Right ventricle myocardium inferior (tissue), 1 donor: ENCODE data around the gene USH2A. TPM values are rescaled to one million over a fixed set of nuclear protein-coding genes. Genes with fewer than 3 reads are reported as not detected.
"Not testable (repeated sequence)": the region's sequence is repeated elsewhere in the genome, so short reads cannot be mapped to it uniquely, and the experiment has no call there.

Experiments
- ATAC-seq: fragments of 200-7000 bp; cut with Tn5 transposase; one replicate; pipeline ENCODE4 v1.9.1; 2020; ENCODE audit warnings: mild to moderate bottlenecking, moderate library complexity
- DNase-seq: peaks from one replicate; pipeline ENCODE4 v3.0.0; 2021; ENCODE audit errors: missing footprints
- intact Hi-C: fragments of 100-400 bp; cut with DNase I; formaldehyde crosslinking; loops from one replicate; pipeline ENCODE4 v1.11.0; 2022
- total RNA-seq: library from RNA; stranded (reverse); fragmentation: NEBNext Ultra II Directional; extraction: Animal tissue kit (Norgen Biotek cat#: 25700); gene quantifications from one replicate; pipeline ENCODE4 v1.2.1, GENCODE V29; 2021
- donor health status: DM: no; HTN: yes; CAD: no; lungs with severe emphysema.

USH2A gene
- total RNA-seq, 1 donor from 2014 or later, result 1.3 TPM

- intact Hi-C loops, result no loop called here
- DNase-seq (no peak), ATAC-seq (no peak)
These were observed 249.8 kb downstream of the USH2A start for GRCh38 chr1:216173376-216173995.

GRCh38 chr1:216169351-216169750 is 253.9 kb downstream of the USH2A start:
- DNase-seq (no peak), ATAC-seq (no peak)
- intact Hi-C loops, result no loop called here

- no peak for ATAC-seq
- DNase-seq, result no peak
- intact Hi-C loops, result no loop called here
These were observed 254.7 kb downstream of the USH2A start for GRCh38 chr1:216168546-216168945.

GRCh38 chr1:216154063-216154462 is 269.2 kb downstream of the USH2A start:
- DNase-seq (no peak), ATAC-seq (no peak)
- intact Hi-C loops, result no loop called here

GRCh38 chr1:216153130-216153529 is 270.1 kb downstream of the USH2A start:
- intact Hi-C loops, result no loop called here
- no peak for ATAC-seq
- DNase-seq, result no peak

DNA sequence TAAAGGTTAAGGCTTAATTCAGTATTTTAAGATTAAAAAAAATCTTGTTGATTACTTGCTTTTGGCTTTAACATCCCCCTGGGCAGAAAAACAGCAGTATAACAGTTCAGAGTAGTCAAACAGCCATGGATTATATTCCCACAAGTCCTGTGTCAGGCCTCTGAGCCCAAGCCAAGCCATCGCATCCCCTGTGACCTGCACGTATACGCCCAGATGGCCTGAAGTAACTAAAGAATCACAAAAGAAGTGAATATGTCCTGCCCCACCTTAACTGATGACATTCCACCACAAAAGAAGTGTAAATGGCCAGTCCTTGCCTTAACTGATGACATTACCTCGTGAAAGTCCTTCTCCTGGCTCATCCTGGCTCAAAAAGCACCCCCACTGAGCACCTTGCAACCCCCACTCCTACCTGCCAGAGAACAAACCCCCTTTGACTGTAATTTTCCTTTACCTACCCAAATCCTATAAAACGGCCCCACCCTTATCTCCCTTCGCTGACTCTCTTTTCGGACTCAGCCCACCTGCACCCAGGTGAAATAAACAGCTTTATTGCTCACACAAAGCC is 277.7 kb downstream of the USH2A start:
- ATAC-seq, DNase-seq, intact Hi-C loops: not testable (repeated sequence)

DNA sequence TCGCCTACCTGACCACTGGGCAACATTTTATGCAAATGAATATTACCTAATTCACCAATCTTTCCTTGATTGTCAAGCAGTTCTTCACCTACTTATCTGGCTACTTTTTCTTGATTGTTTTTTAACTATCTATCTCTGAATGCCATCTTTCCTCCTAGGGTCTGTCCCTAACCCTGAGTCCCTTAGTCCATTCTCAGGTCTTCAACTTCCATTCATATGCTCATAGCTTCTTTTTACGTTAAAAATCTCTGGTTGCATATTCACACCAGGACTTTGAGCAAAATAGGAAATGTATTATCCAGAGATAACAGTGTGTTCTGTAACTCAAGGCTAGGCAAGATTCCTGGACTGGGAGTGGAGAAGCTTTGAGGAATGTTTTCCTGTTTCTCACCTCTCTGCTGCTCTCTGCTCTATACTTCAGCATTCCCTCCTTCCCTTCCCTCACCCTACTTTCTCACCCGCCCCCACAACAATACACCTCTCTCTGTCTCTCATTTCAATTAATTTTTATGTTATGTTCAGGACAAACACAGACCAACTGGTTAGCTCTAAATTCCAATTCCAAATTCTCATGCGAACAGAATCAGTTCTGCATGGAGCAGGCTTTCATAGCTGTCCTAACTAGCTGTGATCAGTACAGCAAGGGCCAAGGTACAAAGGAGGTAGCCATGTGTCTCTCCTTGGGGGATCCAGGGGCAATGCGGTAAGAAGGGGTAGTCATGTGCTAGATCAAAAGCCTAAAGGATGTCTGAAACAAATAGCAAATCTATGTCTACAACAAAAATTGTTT is 278.4 kb downstream of the USH2A start:
- intact Hi-C loops, result no loop called here
- ATAC-seq, result no peak
- DNase-seq, result no peak

DNA sequence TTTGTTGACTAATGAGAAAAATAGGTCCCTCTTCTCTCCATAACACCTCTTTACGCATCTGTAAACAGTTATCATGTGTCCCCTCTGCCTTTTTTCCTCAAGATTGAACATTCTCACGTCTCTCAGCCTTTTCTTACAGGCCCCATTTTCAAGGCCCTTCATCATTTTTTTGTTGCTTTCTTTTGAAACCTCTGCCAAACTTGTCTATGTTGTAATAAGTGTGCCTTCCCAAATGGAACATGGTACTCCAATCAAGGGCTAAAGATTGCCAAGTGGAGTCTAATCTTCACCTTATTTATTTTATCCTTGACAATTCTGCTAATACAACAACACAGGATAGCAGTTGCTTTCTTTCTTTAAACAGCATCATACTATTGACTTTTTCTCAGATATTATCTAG is 280.3 kb downstream of the USH2A start:
- intact Hi-C loops, result no loop called here
- DNase-seq (no peak), ATAC-seq (no peak)

DNA sequence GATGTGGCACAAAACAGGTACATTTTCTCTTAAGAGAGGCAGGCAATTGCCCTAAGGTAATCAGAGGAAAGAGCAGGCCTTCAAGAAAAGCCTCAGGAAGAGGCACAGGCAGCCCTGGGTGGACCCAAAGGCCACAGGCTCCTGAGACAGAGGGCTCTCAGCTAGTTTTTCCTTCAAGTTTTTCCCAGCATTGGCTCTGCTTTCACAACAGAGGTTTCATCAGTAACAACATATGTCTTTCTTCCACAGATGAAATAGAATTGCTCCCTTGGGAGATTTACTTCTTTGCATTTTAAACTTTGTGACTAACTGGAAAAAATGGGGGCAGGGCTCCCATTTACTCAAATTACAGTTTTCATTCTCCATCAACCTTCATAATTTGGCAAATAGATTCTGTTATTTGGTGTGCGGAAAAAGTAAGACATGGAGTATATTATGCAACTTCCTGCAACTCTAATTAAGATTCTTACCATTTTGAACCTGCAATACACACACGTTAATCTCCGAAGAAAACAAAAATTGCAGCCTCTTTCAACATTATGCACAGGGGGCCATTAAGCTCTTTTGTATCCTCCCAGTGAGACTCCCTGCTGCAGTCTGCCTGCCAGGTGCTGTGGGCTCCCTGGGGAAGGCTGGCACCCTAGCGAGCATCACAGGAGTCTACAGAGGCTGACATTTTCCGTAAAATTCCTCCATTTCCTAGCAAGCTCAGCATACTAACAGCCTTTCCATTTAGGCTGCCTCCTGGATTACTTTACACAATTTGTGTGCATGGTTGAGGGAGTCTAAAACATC is 282.3 kb downstream of the USH2A start:
- no peak for DNase-seq
- intact Hi-C loops, result no loop called here
- ATAC-seq, result no peak

GRCh38 chr1:216124192-216124781 is 299.0 kb downstream of the USH2A start:
- DNase-seq (no peak), ATAC-seq (no peak)
- intact Hi-C loops, result no loop called here

DNA sequence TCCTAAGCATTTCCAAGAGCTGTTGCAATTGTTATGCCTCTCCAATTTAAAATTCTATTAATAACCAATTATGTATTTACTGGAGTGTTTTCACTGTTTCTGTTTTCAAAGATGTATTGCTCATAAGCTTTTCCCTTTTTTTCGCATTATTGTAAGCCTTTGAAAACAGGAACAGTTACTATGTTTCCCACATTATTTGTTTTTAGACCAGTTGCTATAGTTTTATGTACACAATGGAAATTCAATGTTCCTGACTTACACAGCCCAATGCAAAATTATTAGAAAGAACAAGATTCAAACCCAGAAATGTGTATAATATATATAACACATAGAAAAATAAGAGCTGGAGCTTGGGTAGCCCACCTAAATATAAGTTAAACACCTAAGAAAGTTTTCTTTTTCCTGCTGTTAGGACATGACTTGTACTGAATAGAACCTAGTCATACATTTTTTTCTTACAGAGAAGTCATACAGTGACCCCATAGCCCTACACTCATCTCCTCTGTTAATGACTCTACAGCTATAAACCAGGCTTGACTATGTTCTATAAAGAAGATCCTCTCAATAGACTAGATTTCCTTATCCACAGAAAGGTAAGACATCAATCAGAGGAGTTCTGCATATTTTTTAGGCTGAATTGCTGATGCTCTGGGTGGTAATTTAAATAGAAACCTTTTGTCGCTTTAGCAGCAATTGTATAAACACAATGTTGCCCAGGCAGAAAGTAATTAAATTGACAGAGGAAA is 299.6 kb downstream of the USH2A start:
- intact Hi-C loops, result no loop called here
- ATAC-seq (no peak), DNase-seq (no peak)

DNA sequence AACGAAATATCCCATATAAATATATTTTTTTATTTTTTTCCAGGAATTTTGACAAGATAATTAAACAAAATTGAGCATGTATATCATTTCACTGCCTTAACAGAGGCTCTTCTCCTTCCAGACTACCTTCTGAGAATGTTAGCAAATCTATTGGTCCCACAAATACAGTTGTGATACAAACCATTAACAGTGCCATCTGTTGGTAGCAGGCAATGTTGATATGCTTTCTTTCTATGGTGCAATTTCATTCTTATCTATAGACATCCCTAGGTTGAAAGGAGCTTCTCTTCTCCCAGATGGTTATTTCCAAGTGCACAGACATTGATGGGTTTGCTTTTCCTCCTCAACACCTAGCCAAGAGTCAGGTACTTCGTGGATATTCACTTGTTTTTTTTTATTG is 303.6 kb downstream of the USH2A start:
- intact Hi-C loops, result no loop called here
- DNase-seq (no peak), ATAC-seq (no peak)

DNA sequence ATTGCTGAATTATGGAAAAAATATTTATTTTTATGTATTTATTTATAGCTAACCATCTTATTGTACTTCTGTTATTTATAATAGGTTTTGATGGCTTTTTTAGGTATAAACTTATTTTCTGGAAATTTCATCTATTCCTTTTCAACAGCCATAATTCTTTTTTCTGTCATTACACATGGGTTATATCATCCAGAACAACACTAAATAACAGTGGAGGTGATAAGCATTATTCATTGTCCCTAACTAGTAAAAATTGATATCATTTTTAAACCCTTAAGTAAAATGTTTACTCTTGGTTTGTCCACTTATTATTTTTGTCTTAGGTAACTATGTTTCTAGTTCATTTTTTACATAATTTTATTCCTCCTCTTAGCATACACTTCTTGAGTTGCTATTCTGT is 309.1 kb downstream of the USH2A start:
- ATAC-seq (no peak), DNase-seq (no peak)
- intact Hi-C loops, result no loop called here

- intact Hi-C loops, result no loop called here
- DNase-seq, result no peak
- no peak for ATAC-seq
These were observed 310.1 kb downstream of the USH2A start for GRCh38 chr1:216113181-216113580.

- DNase-seq, result no peak
- intact Hi-C loops, result no loop called here
- ATAC-seq, result no peak
These were observed 311.4 kb downstream of the USH2A start for GRCh38 chr1:216111842-216112241.

DNA sequence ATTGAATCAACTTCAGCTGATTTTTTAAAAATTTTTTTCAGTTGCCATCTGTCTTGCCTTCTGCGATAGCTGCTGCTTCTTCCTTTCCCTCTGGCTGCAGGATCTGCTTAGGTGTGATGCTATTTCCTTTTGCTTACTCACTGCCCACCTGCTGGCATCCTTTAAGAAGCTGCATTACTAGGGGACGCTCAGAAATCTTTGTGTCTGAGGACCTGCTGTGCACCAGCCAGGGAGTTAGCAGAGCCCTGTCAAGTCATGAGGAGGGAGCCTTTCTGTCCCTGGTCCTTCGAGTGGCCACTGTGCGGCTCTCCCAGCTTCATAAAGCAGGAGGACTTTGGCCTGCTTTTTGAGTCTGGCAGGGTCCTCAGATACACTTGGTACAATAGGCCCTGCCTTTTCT is 327.8 kb downstream of the USH2A start:
- DNase-seq, result no peak
- intact Hi-C loops, result no loop called here
- ATAC-seq, result no peak

- ATAC-seq (no peak), DNase-seq (no peak)
- intact Hi-C loops, result no loop called here
These were observed 332.7 kb downstream of the USH2A start for GRCh38 chr1:216090556-216090955.

DNA sequence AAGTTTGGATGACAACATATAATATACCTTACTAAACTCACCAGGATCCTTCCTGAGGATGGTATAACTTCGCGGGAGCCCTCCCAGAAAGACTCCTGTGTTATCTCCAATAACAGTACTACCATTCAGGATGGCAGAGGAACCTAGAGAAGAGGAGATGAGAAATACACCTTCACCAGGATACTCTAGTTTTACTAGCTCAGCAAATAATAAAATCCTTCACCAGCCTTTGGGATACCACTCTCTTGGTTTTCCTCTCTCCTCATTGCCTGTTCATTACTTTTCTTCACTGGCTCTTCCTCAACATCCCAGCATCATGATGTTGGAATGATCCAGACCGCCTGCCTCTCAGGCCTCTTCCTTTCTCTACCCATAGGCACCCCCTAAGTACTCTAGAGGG is 336.6 kb downstream of the USH2A start:
- intact Hi-C loops, result no loop called here
- ATAC-seq, result no peak
- no peak for DNase-seq

- DNase-seq, result no peak
- intact Hi-C loops, result no loop called here
- no peak for ATAC-seq
These were observed 341.8 kb downstream of the USH2A start for GRCh38 chr1:216081445-216081844.
